ENCODE results near the gene MAGI1. TPM values are rescaled to one million over a fixed set of nuclear protein-coding genes. Genes with fewer than 3 reads are reported as not detected.

MAGI1 gene
- 15.2 and 15.6 TPM in 2 replicates for total RNA-seq (2014; rRNA removed; shearing (Covaris generic))

GRCh38 chr3:66038726-66039589 lies at the start of gene MAGI1:
Gene MAGI1, minus strand, starts transcription at chr3:66038918. Its CDS starts 610 bp downstream, at chr3:66038308.

Small RNAs within 50 kb of the gene (small RNA-seq; reads per million reads assigned to genes)
- gene RF00019 = not detected

Other genes with a start within 250 kb of the MAGI1 start
- 28.0 and 30.8 TPM in 2 replicates for gene SLC25A26, start 182.1 kb upstream of the MAGI1 start, total RNA-seq (2014; rRNA removed; shearing (Covaris generic))

All from A375 (cell line).